ENCODE results near the gene NKPD1. TPM values are rescaled to one million over a fixed set of nuclear protein-coding genes. Genes with fewer than 3 reads are reported as not detected.

NKPD1 gene
- total and polyA plus RNA-seq, 10 of the 15 experiments (the other 5 are each of a cell fraction or from before 2014, with no cell fraction given) = 0.05 to 0.18 (median 0.06) TPM; not detected in 7

- no peak for TF ChIP-seq E2F8 (IDR thresholded peaks at IDR 0.05; ENCODE audit: low read depth, partially characterized antibody)
- TF ChIP-seq RELB (IDR thresholded peaks at IDR 0.05; ENCODE audit: low read depth) = peak; percentile 68; the same call in 1 of the 2 replicates
- peak; percentile 52 for TF ChIP-seq RUNX3 (IDR thresholded peaks at IDR 0.05; ENCODE audit: low read length)
- no peak for TF ChIP-seq SP1 (IDR thresholded peaks at IDR 0.05; ENCODE audit: low read depth, low read length)
- peak; percentile 33; the same call in 1 of the 2 replicates for TF ChIP-seq CREM (IDR thresholded peaks at IDR 0.05; ENCODE audit: low read depth)
- 0 out of 2 replicates have a peak, but pooled peaks have one; percentile 43 for TF ChIP-seq ZNF687 (IDR thresholded peaks at IDR 0.05)
- peak; percentile 88 for TF ChIP-seq PBX3 (IDR thresholded peaks at IDR 0.05; ENCODE audit: insufficient replicate concordance, low read depth, low read length)
- TF ChIP-seq NBN (IDR thresholded peaks at IDR 0.05) = peak; percentile 47; the same call in 1 of the 2 replicates
- peak in 1 of 2 experiments; percentile 57; a peak in 1 of 4 replicates for TF ChIP-seq BHLHE40 (IDR thresholded peaks at IDR 0.05; ENCODE audit: borderline replicate concordance in 1 of 2, low read depth in 2 of 2, low read length in 1 of 2)
- peak; percentile 62; the same call in 1 of the 2 replicates for TF ChIP-seq TCF12 (IDR thresholded peaks at IDR 0.05; ENCODE audit: low read depth, low read length)
- TF ChIP-seq SRF (IDR thresholded peaks at IDR 0.05; ENCODE audit: low read depth in 2 of 2, low read length in 2 of 2) = 0 out of 4 replicates have a peak, but pooled peaks of 1 of the 2 experiments have one; percentile 11
- peak; percentile 73; the same call in 1 of the 2 replicates for TF ChIP-seq NFYB (IDR thresholded peaks at IDR 0.05; ENCODE audit: insufficient read depth, low read depth, low read length)
- TF ChIP-seq BCL3 (IDR thresholded peaks at IDR 0.05; ENCODE audit: borderline replicate concordance, insufficient read depth, low read depth, low read length, poor library complexity, severe bottlenecking) = no peak
- 0 out of 2 replicates have a peak, but pooled peaks have one; percentile 22 for TF ChIP-seq CBFB (IDR thresholded peaks at IDR 0.05; ENCODE audit: low read depth)
- peak; percentile 57; the same call in 1 of the 2 replicates for TF ChIP-seq SMARCA5 (IDR thresholded peaks at IDR 0.05)
Measured at GRCh38 chr19:45164577-45165335, 4.0 kb upstream of the NKPD1 start (continued).
